Esophagus squamous epithelium (tissue), 5 donors: Measurements from ENCODE around the gene PXK. TPM values are rescaled to one million over a fixed set of nuclear protein-coding genes. Genes with fewer than 3 reads are reported as not detected.

Experiments
- DNase-seq: peaks from one replicate; lab custom pipeline; 2025; lab: John Stamatoyannopoulos, UW
- H3K27ac ChIP-seq, 4 donors: fragments of 200-600 bp; sonication (generic); one replicate each; pipeline ENCODE4 v1.5.1; 2016 to 2019; ENCODE audit warnings: mild to moderate bottlenecking in 1 of 4
- H3K27me3 ChIP-seq, 4 donors: fragments of 200-600 bp; sonication (generic); 1 replicate in 3 of 4; 2 replicates in 1 of 4; pipeline versions ENCODE4 v1.5.1 to v1.6.0; 2017 to 2021; ENCODE audit warnings: antibody characterized with exemption in 1 of 4
- H3K36me3 ChIP-seq, 3 donors: fragments of 200-600 bp; sonication (generic); one replicate each; pipeline ENCODE4 v1.5.1; 2016 to 2019
- H3K4me1 ChIP-seq, 3 donors: fragments of 200-600 bp; sonication (generic); one replicate each; pipeline ENCODE4 v1.5.1; 2017 to 2019
- H3K4me3 ChIP-seq, 4 donors: fragments of 200-600 bp; sonication (generic); 1 replicate in 3 of 4; 2 replicates in 1 of 4; pipeline ENCODE4 v1.5.1; 2016 to 2019; ENCODE audit warnings: mild to moderate bottlenecking in 2 of 4, moderate library complexity in 1 of 4
- H3K9me3 ChIP-seq, 3 donors: fragments of 200-600 bp; sonication (generic); one replicate each; pipeline ENCODE4 v1.5.1; 2016 to 2019
- POLR2A ChIP-seq, 4 donors: fragments of 450-650 bp; IDR thresholded peaks; one replicate each; pipeline ENCODE4 v1.6.1; 2017; ENCODE audit warnings: antibody characterized with exemption in 4 of 4, mild to moderate bottlenecking in 4 of 4, moderate library complexity in 3 of 4
- WGBS, 2 donors: methylation state at CpG; one replicate each; pipeline ENCODE4 v1.1.5; 2018; 5-methylcytosine and 5-hydroxymethylcytosine counted together
- intact Hi-C: fragments of 100-400 bp; cut with DNase I; formaldehyde crosslinking; loops from one replicate; pipeline ENCODE4 v1.15.0; 2022
- total RNA-seq, 4 donors: library from RNA; depleted of rRNA; stranded (reverse); fragments of >200 nt; gene quantifications; one replicate each; pipeline ENCODE4 v1.1.0, GENCODE V29; 2016
- TF ChIP-seq, protein P1 (sequence below), 6 experiments: fragments of 450-650 bp in 4 of 6; fragments of 200-600 bp in 2 of 6; sonication (generic) in 2 of 6; IDR thresholded peaks; one replicate each; pipeline ENCODE4 v1.5.1; 2016 to 2019; ENCODE audit warnings: antibody characterized with exemption in 6 of 6, mild to moderate bottlenecking in 4 of 6, moderate library complexity in 4 of 6
- donor health status: DM: yes; HTN: yes; CAD: no.

Gene PXK
- total RNA-seq, 4 donors from 2014 or later, result 6.5 to 25.9 (median 12.2) TPM

DNA sequence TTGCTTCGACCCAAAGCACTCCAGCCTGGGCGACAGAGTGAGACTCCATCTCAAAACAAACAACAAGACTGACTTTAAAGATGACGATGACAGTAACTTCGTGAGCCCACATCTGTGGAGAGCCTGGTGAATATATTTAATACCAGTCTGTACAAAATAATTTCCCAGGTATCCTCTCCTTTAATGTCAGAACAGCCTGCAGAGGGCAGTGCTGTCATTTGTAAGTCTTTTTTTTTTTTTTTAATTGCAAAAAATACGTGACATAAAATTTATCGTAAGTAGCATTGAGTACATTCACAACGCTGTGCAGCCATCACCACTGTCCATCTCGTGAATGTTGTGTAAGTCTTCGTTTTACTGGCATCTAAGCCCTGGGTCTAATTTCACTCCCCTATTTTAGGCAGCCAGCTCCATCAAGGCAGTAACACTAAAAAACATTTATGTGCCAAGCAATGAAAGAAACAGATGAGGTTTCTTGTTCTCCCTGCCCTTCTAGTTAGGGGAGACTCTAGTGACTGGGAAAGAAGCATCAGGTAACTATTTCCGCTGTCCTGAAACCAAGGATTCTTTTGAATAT lies 25.0 kb upstream of the PXK start:
- DNase-seq, result no peak
- TF ChIP-seq, protein P1, sequence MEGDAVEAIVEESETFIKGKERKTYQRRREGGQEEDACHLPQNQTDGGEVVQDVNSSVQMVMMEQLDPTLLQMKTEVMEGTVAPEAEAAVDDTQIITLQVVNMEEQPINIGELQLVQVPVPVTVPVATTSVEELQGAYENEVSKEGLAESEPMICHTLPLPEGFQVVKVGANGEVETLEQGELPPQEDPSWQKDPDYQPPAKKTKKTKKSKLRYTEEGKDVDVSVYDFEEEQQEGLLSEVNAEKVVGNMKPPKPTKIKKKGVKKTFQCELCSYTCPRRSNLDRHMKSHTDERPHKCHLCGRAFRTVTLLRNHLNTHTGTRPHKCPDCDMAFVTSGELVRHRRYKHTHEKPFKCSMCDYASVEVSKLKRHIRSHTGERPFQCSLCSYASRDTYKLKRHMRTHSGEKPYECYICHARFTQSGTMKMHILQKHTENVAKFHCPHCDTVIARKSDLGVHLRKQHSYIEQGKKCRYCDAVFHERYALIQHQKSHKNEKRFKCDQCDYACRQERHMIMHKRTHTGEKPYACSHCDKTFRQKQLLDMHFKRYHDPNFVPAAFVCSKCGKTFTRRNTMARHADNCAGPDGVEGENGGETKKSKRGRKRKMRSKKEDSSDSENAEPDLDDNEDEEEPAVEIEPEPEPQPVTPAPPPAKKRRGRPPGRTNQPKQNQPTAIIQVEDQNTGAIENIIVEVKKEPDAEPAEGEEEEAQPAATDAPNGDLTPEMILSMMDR (IDR thresholded peaks at IDR 0.05), result peak in 4 of 6 experiments; percentile 37 to 53 (median 42)
- TF ChIP-seq POLR2A (IDR thresholded peaks at IDR 0.05), result no peak
- peak overlapping the region; percentile 79 to 96 (median 84) for H3K4me3 ChIP-seq
- H3K27ac ChIP-seq, result peak overlapping the region; percentile 98 to 99 (median 99)
- peaks cover 11 to 36% (median 21%) of the 10 kb centered on the region in 3 donors for H3K4me1 ChIP-seq
- H3K27me3 ChIP-seq, result no peaks in the 10 kb centered on the region
- H3K36me3 ChIP-seq, result peaks cover 11 to 45% (median 14%) of the 10 kb centered on the region in 3 donors
- no peaks in the 10 kb centered on the region for H3K9me3 ChIP-seq
- intact Hi-C loops, result no loop called here
- WGBS, 2 donors, result 21 to 24% methylated on average over 10 of the region's 10 CpGs

DNA sequence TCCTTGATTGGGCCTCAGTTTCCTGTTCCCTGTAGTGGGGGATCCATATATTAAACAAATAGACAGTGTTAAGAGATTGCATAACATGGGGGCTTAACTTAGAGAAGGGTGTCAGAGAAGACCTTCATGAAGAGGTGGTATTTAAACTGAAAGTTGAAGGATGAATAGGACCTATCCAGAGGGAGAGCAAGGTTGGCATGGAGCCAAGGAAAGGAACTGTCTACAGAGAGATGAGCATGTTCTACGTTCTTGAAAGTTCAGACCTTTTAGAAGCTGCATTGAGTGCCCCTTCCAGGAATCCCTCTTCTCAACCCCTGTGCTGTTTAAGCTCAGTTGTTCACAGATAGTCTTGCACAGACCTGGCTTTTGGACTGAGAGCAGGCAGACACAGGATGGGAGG lies 24.0 kb upstream of the PXK start:
- Histone ChIP-seq H3K4me3 (no peak overlapping the region), H3K27me3 (no peaks in the 10 kb centered on the region), H3K4me1 (peaks cover 11 to 36% (median 21%) of the 10 kb centered on the region in 3 donors), H3K27ac (no peak overlapping the region), H3K9me3 (no peaks in the 10 kb centered on the region), H3K36me3 (peaks cover 11 to 55% (median 14%) of the 10 kb centered on the region in 3 donors)
- DNase-seq, result no peak
- TF ChIP-seq POLR2A (IDR thresholded peaks at IDR 0.05), result no peak
- TF ChIP-seq, protein P1 (IDR thresholded peaks at IDR 0.05), result no peak
- 5 to 35% methylated on average over 1 of the region's 1 CpG for WGBS, 2 donors
- intact Hi-C loops, result no loop called here

DNA sequence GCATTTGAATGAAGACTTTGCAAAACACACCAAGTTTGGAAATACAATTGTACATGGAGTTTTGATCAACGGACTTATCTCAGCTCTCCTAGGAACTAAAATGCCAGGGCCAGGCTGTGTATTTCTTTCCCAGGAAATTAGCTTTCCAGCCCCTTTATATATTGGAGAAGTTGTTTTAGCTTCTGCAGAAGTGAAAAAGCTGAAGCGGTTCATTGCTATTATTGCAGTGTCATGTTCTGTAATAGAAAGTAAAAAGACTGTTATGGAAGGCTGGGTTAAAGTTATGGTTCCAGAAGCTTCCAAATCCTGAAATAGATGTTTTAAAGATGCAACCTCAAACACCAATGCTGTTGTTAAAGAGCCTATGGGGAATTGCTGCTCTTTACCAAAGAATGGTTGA lies 14.9 kb upstream of the PXK start:
- H3K36me3 ChIP-seq, result peaks cover 0 to 78% (median 14%) of the 10 kb centered on the region in 3 donors
- no peak for TF ChIP-seq POLR2A (IDR thresholded peaks at IDR 0.05)
- TF ChIP-seq, protein P1 (IDR thresholded peaks at IDR 0.05), result no peak
- no peaks in the 10 kb centered on the region for H3K4me1 ChIP-seq
- H3K27ac ChIP-seq, result no peak overlapping the region
- DNase-seq, result no peak
- intact Hi-C loops, result loop anchor here (5.0 to 10.0 kb wide), 2 partner anchors 214 to 317 kb away; no protein-coding TSS in a partner anchor
- no peak overlapping the region for H3K4me3 ChIP-seq
- H3K9me3 ChIP-seq, result no peaks in the 10 kb centered on the region
- H3K27me3 ChIP-seq, result no peaks in the 10 kb centered on the region
- WGBS, 2 donors, result 76 to 83% methylated on average over 2 of the region's 2 CpGs

DNA sequence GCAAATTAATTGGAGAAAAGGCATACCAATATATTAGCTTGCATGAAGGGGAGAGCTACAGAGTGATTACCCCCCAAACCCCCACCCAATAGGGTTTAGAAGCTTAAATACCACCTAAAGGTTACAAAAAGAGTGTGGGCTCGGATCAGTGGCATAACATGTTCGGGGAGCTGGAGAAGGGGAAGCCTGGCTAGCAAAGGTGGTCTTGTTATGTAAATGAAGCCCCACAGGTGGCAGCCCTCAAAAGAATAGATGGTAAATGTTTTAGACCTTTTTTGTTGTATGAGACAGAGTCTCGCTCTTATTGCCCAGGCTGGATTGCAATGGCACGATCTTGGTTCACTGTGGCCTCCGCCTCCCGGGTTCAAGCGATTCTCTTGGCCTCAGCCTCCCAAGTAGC lies 10.9 kb upstream of the PXK start:
- H3K36me3 ChIP-seq, result peaks cover 0 to 38% (median 8%) of the 10 kb centered on the region in 3 donors
- no peaks in the 10 kb centered on the region for H3K27me3 ChIP-seq
- WGBS, 2 donors, result 90% methylated on average over 6 to 7 of the region's 7 CpGs
- no peaks in the 10 kb centered on the region for H3K9me3 ChIP-seq
- intact Hi-C loops, result loop anchor here (5.0 kb wide), 1 partner anchor 91 kb away; no protein-coding TSS in a partner anchor
- peaks cover 0 to 14% (median 10%) of the 10 kb centered on the region in 3 donors for H3K4me1 ChIP-seq
- no peak for TF ChIP-seq POLR2A (IDR thresholded peaks at IDR 0.05)
- TF ChIP-seq, protein P1 (IDR thresholded peaks at IDR 0.05), result no peak
- no peak for DNase-seq
- no peak overlapping the region for H3K27ac ChIP-seq
- H3K4me3 ChIP-seq, result no peak overlapping the region

DNA sequence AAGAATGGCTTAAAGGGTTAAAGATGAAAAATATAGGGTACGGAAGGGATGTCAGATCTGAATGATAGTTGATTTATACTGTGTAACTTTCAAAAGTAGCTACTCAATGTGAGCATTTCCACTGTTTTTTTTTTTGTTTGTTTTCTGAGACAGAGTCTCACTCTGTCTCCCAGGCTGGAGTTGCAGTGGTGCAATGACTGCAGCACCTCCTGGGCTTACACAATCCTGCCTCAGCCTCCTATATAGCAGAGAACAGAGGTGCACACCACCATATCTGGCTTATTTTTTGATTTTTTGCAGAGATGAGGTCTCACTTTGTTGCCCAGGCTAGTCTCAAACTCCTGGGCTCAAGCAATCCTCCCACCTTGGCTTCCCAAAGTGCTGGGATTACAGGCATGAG lies 9.9 kb upstream of the PXK start:
- intact Hi-C loops, result loop anchor here (5.0 kb wide), 1 partner anchor 90 kb away; no protein-coding TSS in a partner anchor

More for the DNA sequence above, 9.9 kb upstream of the PXK start:
- H3K4me3 ChIP-seq, result no peak overlapping the region
- peaks cover 0 to 28% (median 6%) of the 10 kb centered on the region in 3 donors for H3K36me3 ChIP-seq
- no peak for TF ChIP-seq POLR2A (IDR thresholded peaks at IDR 0.05)
- TF ChIP-seq, protein P1 (IDR thresholded peaks at IDR 0.05), result no peak
- no peaks in the 10 kb centered on the region for H3K9me3 ChIP-seq
- no peak overlapping the region for H3K27ac ChIP-seq
- peaks cover 0 to 14% (median 10%) of the 10 kb centered on the region in 3 donors for H3K4me1 ChIP-seq
- no peaks in the 10 kb centered on the region for H3K27me3 ChIP-seq
- DNase-seq, result no peak
- 63 to 67% methylated on average over 1 of the region's 1 CpG for WGBS, 2 donors
